WTC11 (cell line): ENCODE data around the gene KAT8.

Experiments
- FOXP4 ChIP-seq: sonication (generic); formaldehyde crosslinking; IDR thresholded peaks from 2 replicates; pipeline ENCODE4 v1.8.0; 2022; ENCODE audit warnings: mild to moderate bottlenecking, missing genetic modification reagents
- IRF2 ChIP-seq: sonication (generic); formaldehyde crosslinking; IDR thresholded peaks from 2 replicates; pipeline ENCODE4 v1.8.0; 2022; ENCODE audit warnings: low read depth, missing genetic modification reagents, borderline replicate concordance
- NR1H2 ChIP-seq: sonication (generic); formaldehyde crosslinking; IDR thresholded peaks from 2 replicates; pipeline ENCODE4 v1.9.0; 2021; ENCODE audit warnings: mild to moderate bottlenecking, moderate library complexity, missing genetic modification reagents
- NR2C2 ChIP-seq: sonication (generic); formaldehyde crosslinking; IDR thresholded peaks from 2 replicates; pipeline ENCODE4 v1.8.0; 2022; ENCODE audit warnings: mild to moderate bottlenecking, missing genetic modification reagents
- NR3C1 ChIP-seq: sonication (generic); formaldehyde crosslinking; conservative IDR thresholded peaks from 2 replicates; pipeline ENCODE4 v1.8.1; 2023; ENCODE audit warnings: low read depth, mild to moderate bottlenecking, missing genetic modification reagents
- RELA ChIP-seq: sonication (generic); formaldehyde crosslinking; IDR thresholded peaks from 2 replicates; pipeline ENCODE4 v1.8.1; 2022; ENCODE audit warnings: missing genetic modification reagents, mild to moderate bottlenecking, borderline replicate concordance
- SMAD3 ChIP-seq: sonication (generic); formaldehyde crosslinking; IDR thresholded peaks from 2 replicates; pipeline ENCODE4 v1.8.0; 2022; ENCODE audit warnings: missing genetic modification reagents, mild to moderate bottlenecking, borderline replicate concordance
- ZBTB21 ChIP-seq: sonication (generic); formaldehyde crosslinking; IDR thresholded peaks from 2 replicates; pipeline ENCODE4 v1.8.1; 2023; ENCODE audit warnings: mild to moderate bottlenecking, missing genetic modification reagents, borderline replicate concordance
- ZNF232 ChIP-seq: sonication (generic); formaldehyde crosslinking; IDR thresholded peaks from 2 replicates; pipeline ENCODE4 v1.8.0; 2022; ENCODE audit warnings: mild to moderate bottlenecking, missing genetic modification reagents
- TF ChIP-seq, protein P1 (sequence below): fragments of 200-600 bp; IDR thresholded peaks from 2 replicates; pipeline ENCODE4 v1.8.0; 2022; ENCODE audit warnings: antibody characterized with exemption
- TF ChIP-seq, protein P2 (sequence below): fragments of 250-450 bp; sonication (Bioruptor Pico); IDR thresholded peaks from 2 replicates; pipeline ENCODE4 v1.9.0; 2021; ENCODE audit warnings: mild to moderate bottlenecking
- TF ChIP-seq, protein P3 (sequence below): sonication (generic); formaldehyde crosslinking; IDR thresholded peaks from 2 replicates; pipeline ENCODE4 v1.8.1; 2022; ENCODE audit warnings: mild to moderate bottlenecking, moderate library complexity, missing genetic modification reagents
- TF ChIP-seq, protein P4 (sequence below): sonication (generic); formaldehyde crosslinking; conservative IDR thresholded peaks from 2 replicates; pipeline ENCODE4 v1.8.1; 2022; ENCODE audit warnings: mild to moderate bottlenecking, missing genetic modification reagents

DNA sequence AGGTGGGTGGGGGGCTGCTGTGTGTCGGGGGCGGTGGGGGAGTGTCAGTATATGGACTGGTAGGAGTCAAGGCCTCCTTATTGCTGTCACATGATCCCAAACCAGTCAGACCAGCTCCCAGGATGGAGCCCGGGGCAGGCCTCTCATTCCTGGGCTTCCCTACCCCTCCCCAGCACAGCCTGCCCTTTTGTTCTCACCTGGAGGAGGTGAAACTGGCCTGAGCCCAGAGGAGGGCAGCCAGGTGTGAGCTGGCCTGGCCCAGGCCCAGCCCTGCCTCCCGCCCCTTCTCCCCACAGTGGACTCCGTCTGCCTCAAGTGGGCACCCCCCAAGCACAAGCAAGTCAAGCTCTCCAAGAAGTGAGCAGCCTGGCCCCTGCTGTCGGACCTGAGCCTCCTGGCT is 13.4 kb downstream of the KAT8 start:
- TF ChIP-seq, protein P1, sequence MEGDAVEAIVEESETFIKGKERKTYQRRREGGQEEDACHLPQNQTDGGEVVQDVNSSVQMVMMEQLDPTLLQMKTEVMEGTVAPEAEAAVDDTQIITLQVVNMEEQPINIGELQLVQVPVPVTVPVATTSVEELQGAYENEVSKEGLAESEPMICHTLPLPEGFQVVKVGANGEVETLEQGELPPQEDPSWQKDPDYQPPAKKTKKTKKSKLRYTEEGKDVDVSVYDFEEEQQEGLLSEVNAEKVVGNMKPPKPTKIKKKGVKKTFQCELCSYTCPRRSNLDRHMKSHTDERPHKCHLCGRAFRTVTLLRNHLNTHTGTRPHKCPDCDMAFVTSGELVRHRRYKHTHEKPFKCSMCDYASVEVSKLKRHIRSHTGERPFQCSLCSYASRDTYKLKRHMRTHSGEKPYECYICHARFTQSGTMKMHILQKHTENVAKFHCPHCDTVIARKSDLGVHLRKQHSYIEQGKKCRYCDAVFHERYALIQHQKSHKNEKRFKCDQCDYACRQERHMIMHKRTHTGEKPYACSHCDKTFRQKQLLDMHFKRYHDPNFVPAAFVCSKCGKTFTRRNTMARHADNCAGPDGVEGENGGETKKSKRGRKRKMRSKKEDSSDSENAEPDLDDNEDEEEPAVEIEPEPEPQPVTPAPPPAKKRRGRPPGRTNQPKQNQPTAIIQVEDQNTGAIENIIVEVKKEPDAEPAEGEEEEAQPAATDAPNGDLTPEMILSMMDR, result no peak
- TF ChIP-seq IRF2 (CRISPR knock-in tag) (no peak), FOXP4 (CRISPR knock-in tag) (no peak), NR2C2 (CRISPR knock-in tag) (no peak), NR3C1 (no peak), ZBTB21 (CRISPR knock-in tag) (no peak), ZNF232 (CRISPR knock-in tag) (no peak), SMAD3 (CRISPR knock-in tag) (no peak), RELA (CRISPR knock-in tag) (no peak), NR1H2 (CRISPR knock-in tag) (no peak)
- TF ChIP-seq, protein P2, sequence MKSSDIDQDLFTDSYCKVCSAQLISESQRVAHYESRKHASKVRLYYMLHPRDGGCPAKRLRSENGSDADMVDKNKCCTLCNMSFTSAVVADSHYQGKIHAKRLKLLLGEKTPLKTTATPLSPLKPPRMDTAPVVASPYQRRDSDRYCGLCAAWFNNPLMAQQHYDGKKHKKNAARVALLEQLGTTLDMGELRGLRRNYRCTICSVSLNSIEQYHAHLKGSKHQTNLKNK (CRISPR knock-in tag), result no peak
- TF ChIP-seq, protein P3, sequence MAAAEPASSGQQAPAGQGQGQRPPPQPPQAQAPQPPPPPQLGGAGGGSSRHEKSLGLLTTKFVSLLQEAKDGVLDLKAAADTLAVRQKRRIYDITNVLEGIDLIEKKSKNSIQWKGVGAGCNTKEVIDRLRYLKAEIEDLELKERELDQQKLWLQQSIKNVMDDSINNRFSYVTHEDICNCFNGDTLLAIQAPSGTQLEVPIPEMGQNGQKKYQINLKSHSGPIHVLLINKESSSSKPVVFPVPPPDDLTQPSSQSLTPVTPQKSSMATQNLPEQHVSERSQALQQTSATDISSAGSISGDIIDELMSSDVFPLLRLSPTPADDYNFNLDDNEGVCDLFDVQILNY (CRISPR knock-in tag), result no peak
- TF ChIP-seq, protein P4, sequence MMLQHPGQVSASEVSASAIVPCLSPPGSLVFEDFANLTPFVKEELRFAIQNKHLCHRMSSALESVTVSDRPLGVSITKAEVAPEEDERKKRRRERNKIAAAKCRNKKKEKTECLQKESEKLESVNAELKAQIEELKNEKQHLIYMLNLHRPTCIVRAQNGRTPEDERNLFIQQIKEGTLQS (CRISPR knock-in tag), result no peak
